Measurements from ENCODE around the gene ELAVL1. TPM values are rescaled to one million over a fixed set of nuclear protein-coding genes. Genes with fewer than 3 reads are reported as not detected.

The ELAVL1 gene
- total and polyA plus RNA-seq, 2 donors (not counting 1 experiment from before 2014, with no cell fraction given) = 21.8 to 63.5 TPM

DNA sequence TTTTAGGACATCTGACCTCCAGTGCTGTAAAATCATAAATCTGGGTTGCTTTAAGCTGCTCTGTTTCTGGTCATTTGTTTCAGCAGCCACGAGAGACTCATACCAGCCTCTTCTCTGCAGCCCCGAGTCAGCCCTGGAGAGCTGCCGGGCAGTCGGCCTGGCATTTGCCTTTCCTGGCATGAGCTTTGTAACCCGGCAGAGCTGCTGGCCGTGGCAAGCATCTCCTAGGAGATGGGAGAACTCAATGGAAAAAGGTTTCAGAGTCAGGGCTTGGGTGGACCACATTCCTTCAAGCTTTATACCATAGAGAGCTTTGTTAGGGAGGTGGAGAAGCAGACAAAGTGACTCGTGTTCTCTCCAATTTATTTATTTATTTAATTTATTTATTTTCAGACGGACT is 25.5 kb upstream of the ELAVL1 start:
- Histone ChIP-seq H3K9ac (ENCODE audit: low read length) (no peak overlapping the region), H3K36me3 (replicated peaks in 1 of 2; ENCODE audit: control extremely low read depth in 1 of 2, control insufficient read depth in 1 of 2, extremely low read depth in 1 of 2, insufficient read depth in 2 of 2, low read length in 1 of 2) (no peaks in the 10 kb centered on the region), H3K4me2 (replicated peaks; ENCODE audit: low read depth, low read length, poor library complexity, severe bottlenecking) (no peak overlapping the region), H3K79me2 (ENCODE audit: control insufficient read depth, insufficient read depth, low read length) (no peaks in the 10 kb centered on the region), H3K9me3 (ENCODE audit: control extremely low read depth in 1 of 3, control insufficient read depth in 2 of 3, insufficient read depth in 1 of 3, low read length in 2 of 3) (peaks cover 0 to 3% (median 0%) of the 10 kb centered on the region in 3 donors), H3K27me3 (replicated peaks in 1 of 4; ENCODE audit: control extremely low read depth in 1 of 4, control insufficient read depth in 3 of 4, insufficient read depth in 4 of 4, low read length in 3 of 4) (peaks cover 0 to 4% (median 0%) of the 10 kb centered on the region in 4 experiments), H3K4me1 (ENCODE audit: control insufficient read depth in 2 of 2, insufficient read depth in 2 of 2, low read length in 2 of 2) (no peaks in the 10 kb centered on the region), H3K4me3 (ENCODE audit: control extremely low read depth in 1 of 5, extremely low read depth in 1 of 5, insufficient read depth in 1 of 5, low read depth in 2 of 5, low read length in 4 of 5) (no peak overlapping the region), H4K20me1 (ENCODE audit: control insufficient read depth, insufficient read depth, low read length, poor library complexity, severe bottlenecking) (no peaks in the 10 kb centered on the region), H2AFZ (ENCODE audit: insufficient read depth, low read depth, low read length, poor library complexity, severe bottlenecking) (no peak overlapping the region), H3K27ac (ENCODE audit: low read length in 2 of 2) (no peak overlapping the region)
- WGBS (ENCODE audit: insufficient coverage) = 87% methylated on average over 4 of the region's 8 CpGs
- ATAC-seq (ENCODE audit: low read depth) = no peak
- no peaks in the 10 kb centered on the region for H3K4me1 Mint-ChIP-seq
- no peak overlapping the region for H3K27ac Mint-ChIP-seq
- TF ChIP-seq CTCF (IDR thresholded peaks at IDR 0.05) (no peak), EZH2 (IDR thresholded peaks at IDR 0.05; ENCODE audit: borderline replicate concordance, insufficient read depth, low read depth, low read length, poor library complexity, severe bottlenecking) (no peak)
- CTCF ChIA-PET = no interaction called here
- H3K4me3 Mint-ChIP-seq = no peak overlapping the region
- POLR2A ChIA-PET = no interaction called here
- intact Hi-C loops (cut with micrococcal nuclease) = no loop called here
- peaks cover 3% of the 10 kb centered on the region for H3K27me3 Mint-ChIP-seq
- no peak for DNase-seq
- no peaks in the 10 kb centered on the region for H3K9me3 Mint-ChIP-seq (ENCODE audit: insufficient read depth)

- ATAC-seq (ENCODE audit: low read depth) (no peak), DNase-seq (no peak)
- Histone ChIP-seq H3K27ac (ENCODE audit: low read length in 2 of 2) (no peak overlapping the region), H3K4me1 (ENCODE audit: control insufficient read depth in 2 of 2, insufficient read depth in 2 of 2, low read length in 2 of 2) (no peaks in the 10 kb centered on the region), H2AFZ (ENCODE audit: insufficient read depth, low read depth, low read length, poor library complexity, severe bottlenecking) (no peak overlapping the region), H3K9ac (ENCODE audit: low read length) (no peak overlapping the region), H3K4me2 (replicated peaks; ENCODE audit: low read depth, low read length, poor library complexity, severe bottlenecking) (no peak overlapping the region), H3K27me3 (replicated peaks in 1 of 4; ENCODE audit: control extremely low read depth in 1 of 4, control insufficient read depth in 3 of 4, insufficient read depth in 4 of 4, low read length in 3 of 4) (peaks cover 0 to 1% (median 0%) of the 10 kb centered on the region in 4 experiments), H3K79me2 (ENCODE audit: control insufficient read depth, insufficient read depth, low read length) (no peaks in the 10 kb centered on the region), H4K20me1 (ENCODE audit: control insufficient read depth, insufficient read depth, low read length, poor library complexity, severe bottlenecking) (no peaks in the 10 kb centered on the region), H3K36me3 (replicated peaks in 1 of 2; ENCODE audit: control extremely low read depth in 1 of 2, control insufficient read depth in 1 of 2, extremely low read depth in 1 of 2, insufficient read depth in 2 of 2, low read length in 1 of 2) (no peaks in the 10 kb centered on the region), H3K9me3 (ENCODE audit: control extremely low read depth in 1 of 3, control insufficient read depth in 2 of 3, insufficient read depth in 1 of 3, low read length in 2 of 3) (peaks cover 0 to 3% (median 0%) of the 10 kb centered on the region in 3 donors), H3K4me3 (ENCODE audit: control extremely low read depth in 1 of 5, extremely low read depth in 1 of 5, insufficient read depth in 1 of 5, low read depth in 2 of 5, low read length in 4 of 5) (no peak overlapping the region)
- WGBS (ENCODE audit: insufficient coverage) = 79% methylated on average over 3 of the region's 12 CpGs
- Mint-ChIP-seq H3K4me1 (no peaks in the 10 kb centered on the region), H3K27ac (no peak overlapping the region), H3K27me3 (peaks cover 3% of the 10 kb centered on the region), H3K4me3 (no peak overlapping the region), H3K9me3 (ENCODE audit: insufficient read depth) (no peaks in the 10 kb centered on the region)
- intact Hi-C loops (cut with micrococcal nuclease) = no loop called here
- CTCF ChIA-PET = interaction anchor here (0.6 kb wide), 1 partner anchor 19 kb away, joined by 4 read pairs; no protein-coding TSS in a partner anchor
- POLR2A ChIA-PET = no interaction called here
- TF ChIP-seq EZH2 (IDR thresholded peaks at IDR 0.05; ENCODE audit: borderline replicate concordance, insufficient read depth, low read depth, low read length, poor library complexity, severe bottlenecking) = no peak
- TF ChIP-seq CTCF (IDR thresholded peaks at IDR 0.05) = no peak
Observed at GRCh38 chr19:8028951-8029491, 23.6 kb upstream of the ELAVL1 start.

Data from B cell (primary cell).